Measurements from ENCODE around the gene TFB1M. TPM values are rescaled to one million over a fixed set of nuclear protein-coding genes. Genes with fewer than 3 reads are reported as not detected.

The TFB1M gene
- total and polyA plus RNA-seq, 4 donors, result 9.7 to 27.9 (median 19.0) TPM

GRCh38 chr6:155261111-155261900 lies 53.0 kb downstream of the TFB1M start:
- H3K27ac ChIP-seq (ENCODE audit: low read depth in 1 of 2, low read length in 1 of 2), result no peak overlapping the region
- H3K4me1 ChIP-seq (ENCODE audit: control insufficient read depth in 5 of 5, insufficient read depth in 5 of 5, low read length in 5 of 5), result peaks cover 0 to 12% (median 4%) of the 10 kb centered on the region in 5 donors
- peaks cover 0 to 2% (median 0%) of the 10 kb centered on the region in 4 donors for H3K9me3 ChIP-seq (ENCODE audit: control insufficient read depth in 4 of 4, insufficient read depth in 3 of 4, low read length in 3 of 4)
- ATAC-seq (ENCODE audit: insufficient read depth, low FRiP score) (no peak), DNase-seq (no peak)
- no peak overlapping the region for H3K4me3 ChIP-seq
- H3K27me3 ChIP-seq (ENCODE audit: control insufficient read depth in 3 of 3, insufficient read depth in 3 of 3, low read length in 2 of 3), result no peaks in the 10 kb centered on the region
- no peak overlapping the region for H3K9ac ChIP-seq (ENCODE audit: insufficient read depth in 1 of 2, low read length in 2 of 2)
- WGBS, 2 donors, result 95% methylated on average over 11 of the region's 11 CpGs
- TF ChIP-seq CTCF (IDR thresholded peaks at IDR 0.05; ENCODE audit: control extremely low read depth, extremely low read depth), result no peak
- H3K36me3 ChIP-seq (ENCODE audit: control insufficient read depth in 4 of 4, insufficient read depth in 4 of 4, low read length in 4 of 4), result peaks cover 5 to 19% (median 11%) of the 10 kb centered on the region in 4 donors

GRCh38 chr6:155260686-155261085 lies 53.6 kb downstream of the TFB1M start:
- Histone ChIP-seq H3K4me3 (no peak overlapping the region), H3K27ac (ENCODE audit: low read depth in 1 of 2, low read length in 1 of 2) (no peak overlapping the region), H3K4me1 (ENCODE audit: control insufficient read depth in 5 of 5, insufficient read depth in 5 of 5, low read length in 5 of 5) (peaks cover 0 to 12% (median 4%) of the 10 kb centered on the region in 5 donors), H3K9me3 (ENCODE audit: control insufficient read depth in 4 of 4, insufficient read depth in 3 of 4, low read length in 3 of 4) (peaks cover 0 to 2% (median 0%) of the 10 kb centered on the region in 4 donors), H3K36me3 (ENCODE audit: control insufficient read depth in 4 of 4, insufficient read depth in 4 of 4, low read length in 4 of 4) (peaks cover 6 to 18% (median 11%) of the 10 kb centered on the region in 4 donors), H3K9ac (ENCODE audit: insufficient read depth in 1 of 2, low read length in 2 of 2) (no peak overlapping the region), H3K27me3 (ENCODE audit: control insufficient read depth in 3 of 3, insufficient read depth in 3 of 3, low read length in 2 of 3) (no peaks in the 10 kb centered on the region)
- whole genome bisulfite sequencing, 2 donors, result 51 to 80% methylated on average over 3 of the region's 3 CpGs
- no peak for TF ChIP-seq CTCF (IDR thresholded peaks at IDR 0.05; ENCODE audit: control extremely low read depth, extremely low read depth)
- DNase-seq (no peak), ATAC-seq (ENCODE audit: insufficient read depth, low FRiP score) (no peak)

GRCh38 chr6:155259897-155260296 lies 54.4 kb downstream of the TFB1M start:
- Histone ChIP-seq H3K27ac (ENCODE audit: low read depth in 1 of 2, low read length in 1 of 2) (no peak overlapping the region), H3K27me3 (ENCODE audit: control insufficient read depth in 3 of 3, insufficient read depth in 3 of 3, low read length in 2 of 3) (no peaks in the 10 kb centered on the region), H3K9me3 (ENCODE audit: control insufficient read depth in 4 of 4, insufficient read depth in 3 of 4, low read length in 3 of 4) (peaks cover 0 to 2% (median 0%) of the 10 kb centered on the region in 4 donors), H3K4me3 (no peak overlapping the region), H3K4me1 (ENCODE audit: control insufficient read depth in 5 of 5, insufficient read depth in 5 of 5, low read length in 5 of 5) (peaks cover 0 to 12% (median 2%) of the 10 kb centered on the region in 5 donors), H3K9ac (ENCODE audit: insufficient read depth in 1 of 2, low read length in 2 of 2) (no peak overlapping the region), H3K36me3 (ENCODE audit: control insufficient read depth in 4 of 4, insufficient read depth in 4 of 4, low read length in 4 of 4) (peaks cover 6 to 18% (median 12%) of the 10 kb centered on the region in 4 donors)
- DNase-seq, result peak in 1 of 3 donors; percentile 50
- no peak for TF ChIP-seq CTCF (IDR thresholded peaks at IDR 0.05; ENCODE audit: control extremely low read depth, extremely low read depth)
- no peak for ATAC-seq (ENCODE audit: insufficient read depth, low FRiP score)
- 80 to 88% methylated on average over 5 of the region's 5 CpGs for WGBS, 2 donors

Data from lung (tissue), 12 donors.